ENCODE data around the gene C14orf119. TPM values are rescaled to one million over a fixed set of nuclear protein-coding genes. Genes with fewer than 3 reads are reported as not detected.

The C14orf119 gene
- polyA plus RNA-seq (2012; ENCODE audit: insufficient read depth, insufficient read length, low read depth) = 59.7 TPM

GRCh38 chr14:23095196-23096108 is at the start of gene C14orf119:
Gene C14orf119, plus strand, starts transcription at chr14:23095505. Its CDS starts 2,154 bp downstream, at chr14:23097659.
- TF ChIP-seq CTCF (IDR thresholded peaks at IDR 0.05; ENCODE audit: low read depth, low read length) = no peak
- DNase-seq = peak; percentile 99
- Histone ChIP-seq H3K4me3 (ENCODE audit: low read depth, low read length) (peak within 1 kb of the TSS; percentile 82), H3K4me1 (no peaks in the 10 kb centered on the region), H3K36me3 (peaks cover 23% of the 10 kb centered on the region), H3K27me3 (no peaks in the 10 kb centered on the region), H3K9me3 (no peaks in the 10 kb centered on the region)

GRCh38 chr14:23047034-23047634 is 48.2 kb upstream of the C14orf119 start:
- TF ChIP-seq CTCF (IDR thresholded peaks at IDR 0.05; ENCODE audit: low read depth, low read length) = no peak
- Histone ChIP-seq H3K27me3 (no peaks in the 10 kb centered on the region), H3K4me1 (peaks cover 13% of the 10 kb centered on the region), H3K36me3 (peaks cover 33% of the 10 kb centered on the region), H3K4me3 (ENCODE audit: low read depth, low read length) (no peak overlapping the region), H3K9me3 (no peaks in the 10 kb centered on the region)
- DNase-seq = no peak

GRCh38 chr14:23047751-23048693 is 47.3 kb upstream of the C14orf119 start:
- Histone ChIP-seq H3K9me3 (no peaks in the 10 kb centered on the region), H3K36me3 (peaks cover 42% of the 10 kb centered on the region), H3K27me3 (no peaks in the 10 kb centered on the region), H3K4me1 (peaks cover 13% of the 10 kb centered on the region), H3K4me3 (ENCODE audit: low read depth, low read length) (no peak overlapping the region)
- no peak for DNase-seq
- no peak for TF ChIP-seq CTCF (IDR thresholded peaks at IDR 0.05; ENCODE audit: low read depth, low read length)

GRCh38 chr14:23049011-23049410 is 46.3 kb upstream of the C14orf119 start:
- DNase-seq = no peak
- Histone ChIP-seq H3K4me1 (peaks cover 6% of the 10 kb centered on the region), H3K4me3 (ENCODE audit: low read depth, low read length) (no peak overlapping the region), H3K36me3 (peaks cover 52% of the 10 kb centered on the region), H3K27me3 (no peaks in the 10 kb centered on the region), H3K9me3 (no peaks in the 10 kb centered on the region)
- TF ChIP-seq CTCF (IDR thresholded peaks at IDR 0.05; ENCODE audit: low read depth, low read length) = no peak

- Histone ChIP-seq H3K4me3 (ENCODE audit: low read depth, low read length) (no peak overlapping the region), H3K36me3 (peaks cover 66% of the 10 kb centered on the region), H3K9me3 (no peaks in the 10 kb centered on the region), H3K4me1 (peaks cover 11% of the 10 kb centered on the region), H3K27me3 (no peaks in the 10 kb centered on the region)
- no peak for DNase-seq
- TF ChIP-seq CTCF (IDR thresholded peaks at IDR 0.05; ENCODE audit: low read depth, low read length) = no peak
Observed at GRCh38 chr14:23051141-23052057, 43.9 kb upstream of the C14orf119 start.

Measured in BE2C (cell line).